K562 (cell line): ENCODE results near the gene DGCR8. TPM values are rescaled to one million over a fixed set of nuclear protein-coding genes. Genes with fewer than 3 reads are reported as not detected.

Experiments used
- CBFA2T3 ChIP-seq: fragments of 450-650 bp; IDR thresholded peaks from 2 replicates; pipeline ENCODE4 v1.6.1; 2017
- CHD1 ChIP-seq: fragments of 200-600 bp; sonication (generic); IDR thresholded peaks from one replicate; pipeline ENCODE4 v1.6.1; 2012; ENCODE audit warnings: mild to moderate bottlenecking, moderate library complexity, low read length, inconsistent platforms
- ETV1 ChIP-seq: fragments of 450-650 bp; conservative IDR thresholded peaks from 2 replicates; pipeline ENCODE4 v1.6.1; 2016; ENCODE audit warnings: missing genetic modification characterization, control low read depth, low read depth, missing compliant biosample characterization
- NRF1 ChIP-seq, 2 experiments: fragments of 450-650 bp; IDR thresholded peaks in 1 of 2; conservative IDR thresholded peaks in 1 of 2; 2 replicates each; pipeline ENCODE4 v1.6.1; 2014; ENCODE audit warnings: mild to moderate bottlenecking in 2 of 2
- PML ChIP-seq: IDR thresholded peaks from 2 replicates; pipeline ENCODE4 v1.6.1; 2012; ENCODE audit warnings: low read length, inconsistent platforms
- RCOR1 ChIP-seq, 2 experiments: IDR thresholded peaks; 2 replicates each; pipeline ENCODE4 v1.6.1; 2012; ENCODE audit warnings: low read depth in 2 of 2, low read length in 2 of 2, borderline replicate concordance in 1 of 2, improper control_type of control experiment in 1 of 2
- SRSF1 ChIP-seq: fragments of 200-400 bp; formaldehyde crosslinking; IDR thresholded peaks from 2 replicates; pipeline ENCODE4 v1.6.1; 2017; ENCODE audit warnings: mild to moderate bottlenecking, low read depth, low read length, moderate library complexity
- ZNF699 ChIP-seq: fragments of 250-450 bp; sonication (Bioruptor Pico); IDR thresholded peaks from 2 replicates; pipeline ENCODE4 v1.8.0; 2021; ENCODE audit warnings: mild to moderate bottlenecking, moderate library complexity; ENCODE audit not compliant: insufficient replicate concordance
- ZNF717 ChIP-seq: fragments of 250-450 bp; sonication (Bioruptor Pico); IDR thresholded peaks from 2 replicates; pipeline ENCODE4 v1.5.0; 2021
- polyA plus RNA-seq, 8 experiments: library from polyadenylated mRNA; depleted of rRNA in 4 of 8; stranded (reverse) in 5 of 8; unstranded in 3 of 8; fragments of >200 nt; fragmentation: Nextera tagmentation in 2 of 8; fragmentation: Illumina TruSeq in 1 of 8; extraction: Ambion mirVana in 2 of 8; extraction: Trizol in 1 of 8; gene quantifications; 2 replicates each; pipeline versions ENCODE4 v1.2.1 to v1.2.3, GENCODE V29; 2011 to 2014; ENCODE audit warnings: inconsistent platforms in 1 of 8, missing spikeins in 1 of 8
- total RNA-seq, 7 experiments: library from RNA; depleted of rRNA in 6 of 7; stranded (reverse); fragments of >200 nt in 6 of 7; fragmentation: Illumina TruSeq in 2 of 7; extraction: Trizol in 2 of 7; gene quantifications; 2 replicates each; pipeline versions ENCODE4 v1.2.1 to v1.2.3, GENCODE V29; 2011 to 2021; ENCODE audit warnings: low replicate concordance in 1 of 7
- TF ChIP-seq, protein P1 (sequence below): fragments of 250-450 bp; sonication (Bioruptor Pico); IDR thresholded peaks from 2 replicates; pipeline ENCODE4 v1.8.0; 2022; ENCODE audit warnings: inconsistent platforms
- TF ChIP-seq, protein P2 (sequence below): fragments of 250-450 bp; sonication (Bioruptor Pico); IDR thresholded peaks from 2 replicates; pipeline ENCODE4 v1.6.1; 2021; ENCODE audit warnings: mild to moderate bottlenecking
- TF ChIP-seq, protein P3 (sequence below): sonication (generic); formaldehyde crosslinking; IDR thresholded peaks from 2 replicates; pipeline ENCODE4 v1.8.0; 2023; ENCODE audit warnings: mild to moderate bottlenecking, missing genetic modification reagents
- TF ChIP-seq, protein P4 (sequence below): fragments of 450-650 bp; IDR thresholded peaks from 2 replicates; pipeline ENCODE4 v1.6.1; 2016; ENCODE audit warnings: low read depth

DGCR8 gene
- total and polyA plus RNA-seq, 9 of the 15 experiments (the other 6 are each of a cell fraction or from before 2014, with no cell fraction given) = 5.9 to 144 (median 80.1) TPM

DNA sequence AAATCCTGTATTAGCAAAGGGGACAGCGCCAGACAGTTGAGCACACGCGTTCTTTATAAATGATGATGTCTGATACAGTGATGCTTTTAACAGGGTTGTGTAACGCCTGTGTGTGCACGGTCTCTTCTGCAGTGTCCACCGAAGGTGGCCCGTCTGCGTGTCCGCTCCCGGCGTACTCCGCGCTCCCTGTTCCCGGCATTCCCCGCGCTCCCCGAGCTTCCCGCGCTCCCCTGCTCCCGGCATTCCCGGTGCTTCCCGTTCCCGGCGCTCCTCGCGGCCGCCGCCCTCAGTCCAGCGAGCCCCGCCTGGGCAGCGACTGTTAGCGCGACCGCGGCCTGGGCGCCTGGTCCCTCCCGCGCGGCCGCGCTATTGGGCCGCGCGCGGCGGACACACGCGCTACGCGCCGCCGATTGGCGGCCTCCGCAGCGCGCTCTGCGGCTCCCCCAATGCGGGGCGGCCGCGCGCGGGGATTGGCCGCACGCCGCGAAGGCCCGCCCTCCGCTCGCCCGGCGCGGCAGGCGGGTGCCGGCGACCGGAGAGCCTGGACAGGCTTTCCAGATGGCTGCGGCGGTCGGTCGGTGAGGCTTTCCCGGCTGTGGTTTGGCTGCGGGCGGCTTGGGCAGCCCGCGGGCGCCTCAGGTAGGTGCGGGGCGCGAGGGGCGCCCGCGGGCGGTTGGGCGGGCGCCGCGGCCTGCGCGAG is at the start of gene DGCR8 (continued):
- TF ChIP-seq, protein P1, sequence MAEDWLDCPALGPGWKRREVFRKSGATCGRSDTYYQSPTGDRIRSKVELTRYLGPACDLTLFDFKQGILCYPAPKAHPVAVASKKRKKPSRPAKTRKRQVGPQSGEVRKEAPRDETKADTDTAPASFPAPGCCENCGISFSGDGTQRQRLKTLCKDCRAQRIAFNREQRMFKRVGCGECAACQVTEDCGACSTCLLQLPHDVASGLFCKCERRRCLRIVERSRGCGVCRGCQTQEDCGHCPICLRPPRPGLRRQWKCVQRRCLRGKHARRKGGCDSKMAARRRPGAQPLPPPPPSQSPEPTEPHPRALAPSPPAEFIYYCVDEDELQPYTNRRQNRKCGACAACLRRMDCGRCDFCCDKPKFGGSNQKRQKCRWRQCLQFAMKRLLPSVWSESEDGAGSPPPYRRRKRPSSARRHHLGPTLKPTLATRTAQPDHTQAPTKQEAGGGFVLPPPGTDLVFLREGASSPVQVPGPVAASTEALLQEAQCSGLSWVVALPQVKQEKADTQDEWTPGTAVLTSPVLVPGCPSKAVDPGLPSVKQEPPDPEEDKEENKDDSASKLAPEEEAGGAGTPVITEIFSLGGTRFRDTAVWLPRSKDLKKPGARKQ (CRISPR knock-in tag) = no peak
- TF ChIP-seq ZNF699 (CRISPR knock-in tag) = no peak
- TF ChIP-seq, protein P2, sequence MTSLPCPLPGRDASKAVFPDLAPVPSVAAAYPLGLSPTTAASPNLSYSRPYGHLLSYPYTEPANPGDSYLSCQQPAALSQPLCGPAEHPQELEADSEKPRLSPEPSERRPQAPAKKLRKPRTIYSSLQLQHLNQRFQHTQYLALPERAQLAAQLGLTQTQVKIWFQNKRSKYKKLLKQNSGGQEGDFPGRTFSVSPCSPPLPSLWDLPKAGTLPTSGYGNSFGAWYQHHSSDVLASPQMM (CRISPR knock-in tag) = no peak
- TF ChIP-seq, protein P3, sequence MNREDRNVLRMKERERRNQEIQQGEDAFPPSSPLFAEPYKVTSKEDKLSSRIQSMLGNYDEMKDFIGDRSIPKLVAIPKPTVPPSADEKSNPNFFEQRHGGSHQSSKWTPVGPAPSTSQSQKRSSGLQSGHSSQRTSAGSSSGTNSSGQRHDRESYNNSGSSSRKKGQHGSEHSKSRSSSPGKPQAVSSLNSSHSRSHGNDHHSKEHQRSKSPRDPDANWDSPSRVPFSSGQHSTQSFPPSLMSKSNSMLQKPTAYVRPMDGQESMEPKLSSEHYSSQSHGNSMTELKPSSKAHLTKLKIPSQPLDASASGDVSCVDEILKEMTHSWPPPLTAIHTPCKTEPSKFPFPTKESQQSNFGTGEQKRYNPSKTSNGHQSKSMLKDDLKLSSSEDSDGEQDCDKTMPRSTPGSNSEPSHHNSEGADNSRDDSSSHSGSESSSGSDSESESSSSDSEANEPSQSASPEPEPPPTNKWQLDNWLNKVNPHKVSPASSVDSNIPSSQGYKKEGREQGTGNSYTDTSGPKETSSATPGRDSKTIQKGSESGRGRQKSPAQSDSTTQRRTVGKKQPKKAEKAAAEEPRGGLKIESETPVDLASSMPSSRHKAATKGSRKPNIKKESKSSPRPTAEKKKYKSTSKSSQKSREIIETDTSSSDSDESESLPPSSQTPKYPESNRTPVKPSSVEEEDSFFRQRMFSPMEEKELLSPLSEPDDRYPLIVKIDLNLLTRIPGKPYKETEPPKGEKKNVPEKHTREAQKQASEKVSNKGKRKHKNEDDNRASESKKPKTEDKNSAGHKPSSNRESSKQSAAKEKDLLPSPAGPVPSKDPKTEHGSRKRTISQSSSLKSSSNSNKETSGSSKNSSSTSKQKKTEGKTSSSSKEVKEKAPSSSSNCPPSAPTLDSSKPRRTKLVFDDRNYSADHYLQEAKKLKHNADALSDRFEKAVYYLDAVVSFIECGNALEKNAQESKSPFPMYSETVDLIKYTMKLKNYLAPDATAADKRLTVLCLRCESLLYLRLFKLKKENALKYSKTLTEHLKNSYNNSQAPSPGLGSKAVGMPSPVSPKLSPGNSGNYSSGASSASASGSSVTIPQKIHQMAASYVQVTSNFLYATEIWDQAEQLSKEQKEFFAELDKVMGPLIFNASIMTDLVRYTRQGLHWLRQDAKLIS (CRISPR knock-in tag) = no peak
- TF ChIP-seq CHD1 = peak; percentile 98
- no peak for TF ChIP-seq ZNF717
- no peak for TF ChIP-seq CBFA2T3
- no peak for TF ChIP-seq SRSF1
- TF ChIP-seq NRF1 (conservative IDR thresholded peaks at IDR 0.05 in 1 of 2, IDR thresholded peaks at IDR 0.05 in 1 of 2) = no peak
- TF ChIP-seq ETV1 (tag) = peak; percentile 76
- TF ChIP-seq, protein P4, sequence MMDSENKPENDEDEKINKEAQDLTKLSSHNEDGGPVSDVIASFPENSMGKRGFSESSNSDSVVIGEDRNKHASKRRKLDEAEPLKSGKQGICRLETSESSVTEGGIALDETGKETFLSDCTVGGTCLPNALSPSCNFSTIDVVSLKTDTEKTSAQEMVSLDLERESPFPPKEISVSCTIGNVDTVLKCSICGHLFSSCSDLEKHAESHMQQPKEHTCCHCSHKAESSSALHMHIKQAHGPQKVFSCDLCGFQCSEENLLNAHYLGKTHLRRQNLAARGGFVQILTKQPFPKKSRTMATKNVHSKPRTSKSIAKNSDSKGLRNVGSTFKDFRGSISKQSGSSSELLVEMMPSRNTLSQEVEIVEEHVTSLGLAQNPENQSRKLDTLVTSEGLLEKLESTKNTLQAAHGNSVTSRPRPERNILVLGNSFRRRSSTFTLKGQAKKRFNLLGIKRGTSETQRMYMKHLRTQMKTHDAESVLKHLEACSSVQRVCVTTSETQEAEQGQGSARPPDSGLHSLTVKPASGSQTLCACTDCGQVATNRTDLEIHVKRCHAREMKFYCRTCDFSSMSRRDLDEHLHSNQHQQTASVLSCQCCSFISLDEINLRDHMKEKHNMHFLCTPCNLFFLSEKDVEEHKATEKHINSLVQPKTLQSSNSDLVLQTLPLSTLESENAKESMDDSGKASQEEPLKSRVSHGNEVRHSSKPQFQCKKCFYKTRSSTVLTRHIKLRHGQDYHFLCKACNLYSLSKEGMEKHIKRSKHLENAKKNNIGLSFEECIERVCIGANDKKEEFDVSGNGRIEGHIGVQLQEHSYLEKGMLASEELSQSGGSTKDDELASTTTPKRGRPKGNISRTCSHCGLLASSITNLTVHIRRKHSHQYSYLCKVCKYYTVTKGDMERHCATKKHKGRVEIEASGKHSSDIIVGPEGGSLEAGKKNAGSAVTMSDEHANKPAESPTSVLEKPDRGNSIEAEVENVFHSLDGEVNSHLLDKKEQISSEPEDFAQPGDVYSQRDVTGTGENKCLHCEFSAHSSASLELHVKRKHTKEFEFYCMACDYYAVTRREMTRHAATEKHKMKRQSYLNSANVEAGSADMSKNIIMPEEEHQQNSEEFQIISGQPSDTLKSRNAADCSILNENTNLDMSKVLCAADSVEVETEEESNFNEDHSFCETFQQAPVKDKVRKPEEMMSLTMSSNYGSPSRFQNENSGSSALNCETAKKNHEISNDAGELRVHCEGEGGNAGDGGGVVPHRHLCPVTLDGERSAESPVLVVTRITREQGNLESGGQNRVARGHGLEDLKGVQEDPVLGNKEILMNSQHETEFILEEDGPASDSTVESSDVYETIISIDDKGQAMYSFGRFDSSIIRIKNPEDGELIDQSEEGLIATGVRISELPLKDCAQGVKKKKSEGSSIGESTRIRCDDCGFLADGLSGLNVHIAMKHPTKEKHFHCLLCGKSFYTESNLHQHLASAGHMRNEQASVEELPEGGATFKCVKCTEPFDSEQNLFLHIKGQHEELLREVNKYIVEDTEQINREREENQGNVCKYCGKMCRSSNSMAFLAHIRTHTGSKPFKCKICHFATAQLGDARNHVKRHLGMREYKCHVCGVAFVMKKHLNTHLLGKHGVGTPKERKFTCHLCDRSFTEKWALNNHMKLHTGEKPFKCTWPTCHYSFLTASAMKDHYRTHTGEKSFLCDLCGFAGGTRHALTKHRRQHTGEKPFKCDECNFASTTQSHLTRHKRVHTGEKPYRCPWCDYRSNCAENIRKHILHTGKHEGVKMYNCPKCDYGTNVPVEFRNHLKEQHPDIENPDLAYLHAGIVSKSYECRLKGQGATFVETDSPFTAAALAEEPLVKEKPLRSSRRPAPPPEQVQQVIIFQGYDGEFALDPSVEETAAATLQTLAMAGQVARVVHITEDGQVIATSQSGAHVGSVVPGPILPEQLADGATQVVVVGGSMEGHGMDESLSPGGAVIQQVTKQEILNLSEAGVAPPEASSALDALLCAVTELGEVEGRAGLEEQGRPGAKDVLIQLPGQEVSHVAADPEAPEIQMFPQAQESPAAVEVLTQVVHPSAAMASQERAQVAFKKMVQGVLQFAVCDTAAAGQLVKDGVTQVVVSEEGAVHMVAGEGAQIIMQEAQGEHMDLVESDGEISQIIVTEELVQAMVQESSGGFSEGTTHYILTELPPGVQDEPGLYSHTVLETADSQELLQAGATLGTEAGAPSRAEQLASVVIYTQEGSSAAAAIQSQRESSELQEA = no peak
- no peak for TF ChIP-seq PML
- peak; percentile 52 to 91; a peak in 3 of 4 replicates for TF ChIP-seq RCOR1 (IDR thresholded peaks at IDR 0.05; ENCODE audit: borderline replicate concordance in 1 of 2, low read depth in 2 of 2, low read length in 2 of 2)
